ENCODE results near the gene FAM222A. TPM values are rescaled to one million over a fixed set of nuclear protein-coding genes. Genes with fewer than 3 reads are reported as not detected.

The FAM222A gene
- total RNA-seq, 2 experiments from 2014 or later, result 0.70 to 1.6 TPM

DNA sequence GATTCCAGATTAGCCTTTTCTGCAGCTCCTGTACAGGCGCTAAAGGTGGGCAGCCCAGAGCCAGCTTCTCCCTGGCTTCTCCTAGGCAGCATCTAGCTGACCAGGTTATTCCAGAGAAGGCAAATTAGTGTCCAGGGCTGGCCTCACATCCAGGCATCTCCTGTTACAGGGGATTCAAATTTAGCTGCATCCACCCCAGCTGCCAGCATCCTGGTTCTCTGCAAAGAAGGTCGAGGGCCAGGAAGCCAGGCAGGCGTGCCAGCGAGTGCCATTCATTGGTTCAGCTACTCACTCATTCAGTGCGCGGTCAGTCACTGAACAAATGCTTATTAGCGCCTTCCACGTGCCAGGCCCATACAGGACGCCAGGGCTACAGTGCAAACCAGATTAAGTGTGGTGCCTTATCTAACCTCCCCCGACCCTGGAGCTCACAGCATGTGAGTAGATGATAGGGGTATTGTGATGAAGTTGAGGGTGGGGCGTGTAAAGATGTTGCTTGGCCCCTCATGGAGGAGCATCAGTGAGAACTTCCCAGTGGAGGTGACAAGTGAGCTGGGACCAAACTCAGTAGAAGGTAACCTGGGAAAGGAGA is 15.7 kb upstream of the FAM222A start:
- ATAC-seq (no peak), DNase-seq (no peak)
- Mint-ChIP-seq H3K9me3 (ENCODE audit: low read depth) (no peaks in the 10 kb centered on the region), H3K4me3 (no peak overlapping the region), H3K27me3 (peaks cover 9% of the 10 kb centered on the region), H3K4me1 (peaks cover 6% of the 10 kb centered on the region), H3K27ac (no peak overlapping the region), H3K36me3 (no peaks in the 10 kb centered on the region)
- CTCF ChIA-PET, result interaction anchor here (0.7 kb wide), 1 partner anchor 147 kb away, joined by 3 read pairs; no protein-coding TSS in a partner anchor

GRCh38 chr12:109698820-109699219 is 14.8 kb upstream of the FAM222A start:
- H3K9me3 Mint-ChIP-seq (ENCODE audit: low read depth), result no peaks in the 10 kb centered on the region
- H3K27me3 Mint-ChIP-seq, result peaks cover 5% of the 10 kb centered on the region
- DNase-seq, result no peak
- H3K36me3 Mint-ChIP-seq, result no peaks in the 10 kb centered on the region
- CTCF ChIA-PET, result no interaction called here
- no peak for ATAC-seq
- no peak overlapping the region for H3K27ac Mint-ChIP-seq
- H3K4me3 Mint-ChIP-seq, result no peak overlapping the region
- H3K4me1 Mint-ChIP-seq, result peaks cover 6% of the 10 kb centered on the region

- ATAC-seq, result no peak
- no peak overlapping the region for H3K4me3 Mint-ChIP-seq
- CTCF ChIA-PET, result no interaction called here
Observed at GRCh38 chr12:109701064-109701463, 12.6 kb upstream of the FAM222A start.

GRCh38 chr12:109702111-109702841 is 11.3 kb upstream of the FAM222A start:
- ATAC-seq (no peak), DNase-seq (no peak)
- H3K27me3 Mint-ChIP-seq, result peaks cover 16% of the 10 kb centered on the region
- H3K9me3 Mint-ChIP-seq (ENCODE audit: low read depth), result no peaks in the 10 kb centered on the region
- H3K4me1 Mint-ChIP-seq, result no peaks in the 10 kb centered on the region
- CTCF ChIA-PET, result no interaction called here
- no peak overlapping the region for H3K27ac Mint-ChIP-seq
- no peaks in the 10 kb centered on the region for H3K36me3 Mint-ChIP-seq
- no peak overlapping the region for H3K4me3 Mint-ChIP-seq

More at GRCh38 chr12:109701064-109701463, 12.6 kb upstream of the FAM222A start:
- no peaks in the 10 kb centered on the region for H3K9me3 Mint-ChIP-seq (ENCODE audit: low read depth)
- peaks cover 6% of the 10 kb centered on the region for H3K4me1 Mint-ChIP-seq
- peaks cover 12% of the 10 kb centered on the region for H3K27me3 Mint-ChIP-seq
- H3K27ac Mint-ChIP-seq, result no peak overlapping the region
- no peaks in the 10 kb centered on the region for H3K36me3 Mint-ChIP-seq
- no peak for DNase-seq

DNA sequence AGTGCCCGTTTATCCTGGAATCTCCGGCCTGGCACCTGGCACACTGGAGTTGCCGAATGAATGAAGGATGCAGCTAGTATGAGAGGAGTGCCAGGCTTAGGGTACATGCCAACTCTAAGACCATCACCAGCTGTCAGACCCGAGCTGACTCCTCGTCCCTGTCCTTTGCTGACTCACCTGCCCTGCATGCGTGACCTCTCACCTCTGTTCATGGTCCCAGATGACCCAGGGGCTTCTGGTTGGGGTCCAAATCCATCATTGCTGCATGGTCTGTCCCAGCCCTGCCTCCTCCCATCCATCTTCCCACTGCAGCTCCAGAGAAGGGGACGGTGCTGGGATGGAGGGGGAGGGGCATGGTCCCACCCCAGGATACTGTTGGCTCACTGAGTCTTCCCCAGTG is 9.9 kb upstream of the FAM222A start:
- peaks cover 16% of the 10 kb centered on the region for H3K27me3 Mint-ChIP-seq
- H3K4me3 Mint-ChIP-seq, result no peak overlapping the region
- ATAC-seq, result no peak
- CTCF ChIA-PET, result no interaction called here
- H3K27ac Mint-ChIP-seq, result no peak overlapping the region
- no peaks in the 10 kb centered on the region for H3K36me3 Mint-ChIP-seq
- no peaks in the 10 kb centered on the region for H3K4me1 Mint-ChIP-seq
- no peaks in the 10 kb centered on the region for H3K9me3 Mint-ChIP-seq (ENCODE audit: low read depth)
- no peak for DNase-seq

GRCh38 chr12:109704371-109705098 is 9.1 kb upstream of the FAM222A start:
- peaks cover 16% of the 10 kb centered on the region for H3K27me3 Mint-ChIP-seq
- H3K36me3 Mint-ChIP-seq, result no peaks in the 10 kb centered on the region
- ATAC-seq, result no peak
- H3K27ac Mint-ChIP-seq, result no peak overlapping the region
- no peak overlapping the region for H3K4me3 Mint-ChIP-seq
- H3K9me3 Mint-ChIP-seq (ENCODE audit: low read depth), result no peaks in the 10 kb centered on the region
- CTCF ChIA-PET, result no interaction called here
- no peak for DNase-seq
- no peaks in the 10 kb centered on the region for H3K4me1 Mint-ChIP-seq

DNA sequence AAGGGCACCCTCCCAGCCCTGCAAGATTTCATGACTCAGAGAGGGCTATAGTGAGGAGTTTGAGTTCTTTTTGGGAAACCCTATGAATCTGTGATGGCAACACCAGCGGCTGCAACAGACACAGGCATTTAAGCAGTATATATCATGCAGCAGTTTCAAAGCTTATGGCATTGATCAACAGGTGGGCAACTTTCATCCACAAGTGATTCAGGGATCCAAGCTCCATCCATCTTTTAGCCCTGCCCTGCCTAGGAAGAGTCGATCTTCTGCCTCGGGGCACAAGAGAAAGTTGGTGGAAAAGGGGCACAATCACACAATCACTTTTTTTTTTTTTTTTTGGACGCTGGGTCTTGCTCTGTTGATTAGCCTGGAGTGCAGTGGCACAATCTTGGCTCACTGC is 8.3 kb upstream of the FAM222A start:
- ATAC-seq (no peak), DNase-seq (no peak)
- Mint-ChIP-seq H3K27ac (no peak overlapping the region), H3K4me3 (no peak overlapping the region), H3K36me3 (no peaks in the 10 kb centered on the region), H3K9me3 (ENCODE audit: low read depth) (no peaks in the 10 kb centered on the region), H3K4me1 (no peaks in the 10 kb centered on the region), H3K27me3 (peaks cover 16% of the 10 kb centered on the region)
- CTCF ChIA-PET, result interaction anchor here (1.2 to 1.7 kb wide), 2 partner anchors 22 to 133 kb away, joined by 3 read pairs; no protein-coding TSS in a partner anchor

DNA sequence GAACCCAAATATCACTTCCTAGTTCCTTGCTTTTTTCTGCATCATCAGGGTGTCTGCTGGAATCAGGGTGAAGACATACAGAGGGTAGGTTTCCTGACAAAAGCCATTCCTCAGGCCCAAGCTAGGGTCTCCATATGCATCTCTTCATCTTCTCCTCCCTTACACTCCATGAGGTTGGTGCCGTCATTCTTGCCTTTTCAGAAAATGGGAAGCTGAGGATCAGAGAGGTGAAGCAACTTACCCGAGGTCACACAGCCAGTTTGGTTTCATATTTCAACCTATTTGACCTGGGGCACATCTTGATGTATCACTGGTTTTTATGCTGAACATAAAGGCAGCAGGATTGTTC is 7.3 kb upstream of the FAM222A start:
- DNase-seq (no peak), ATAC-seq (no peak)
- Mint-ChIP-seq H3K27me3 (peaks cover 25% of the 10 kb centered on the region), H3K9me3 (ENCODE audit: low read depth) (no peaks in the 10 kb centered on the region), H3K36me3 (no peaks in the 10 kb centered on the region), H3K4me1 (no peaks in the 10 kb centered on the region), H3K27ac (no peak overlapping the region), H3K4me3 (no peak overlapping the region)
- CTCF ChIA-PET, result interaction anchor here (1.2 to 1.7 kb wide), 2 partner anchors 21 to 134 kb away, joined by 3 read pairs; no protein-coding TSS in a partner anchor

DNA sequence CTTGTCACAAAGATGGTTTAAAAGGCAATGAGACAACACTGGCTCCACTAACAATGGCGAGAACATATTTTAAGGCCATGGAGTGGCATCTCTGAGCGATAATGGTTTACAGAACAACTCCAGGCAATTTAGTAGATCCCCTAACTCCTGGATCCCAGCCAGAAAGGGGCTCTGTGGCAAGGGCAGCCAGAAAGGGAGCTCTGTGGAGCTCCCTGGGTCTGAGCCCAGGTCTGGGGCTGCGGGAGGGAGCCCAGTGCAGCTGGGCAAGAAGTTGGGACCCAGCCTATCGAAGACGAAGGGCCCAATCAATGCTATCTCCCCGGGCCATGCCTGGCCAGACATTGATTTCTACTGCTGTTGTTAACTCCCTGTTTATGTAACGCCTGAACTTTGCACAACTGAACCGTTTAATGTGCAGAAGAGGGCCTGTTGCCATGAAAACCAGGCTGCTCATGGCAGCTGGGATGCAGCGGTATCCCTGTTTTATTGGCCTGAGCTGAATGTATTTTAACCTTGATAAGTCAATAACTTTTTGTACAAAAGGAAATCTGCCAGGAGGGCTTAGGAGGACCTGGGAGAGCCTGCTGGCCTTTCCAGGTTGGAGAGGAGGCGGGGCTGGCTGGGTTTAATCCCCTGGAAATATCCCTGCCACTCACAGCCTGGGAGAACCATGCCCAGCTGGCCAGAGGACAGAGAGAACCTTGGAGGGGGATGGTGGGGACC is 6.7 kb upstream of the FAM222A start:
- Mint-ChIP-seq H3K4me1 (no peaks in the 10 kb centered on the region), H3K27ac (no peak overlapping the region), H3K36me3 (no peaks in the 10 kb centered on the region), H3K9me3 (ENCODE audit: low read depth) (no peaks in the 10 kb centered on the region), H3K27me3 (peaks cover 30% of the 10 kb centered on the region), H3K4me3 (no peak overlapping the region)
- DNase-seq, result no peak
- CTCF ChIA-PET, result interaction anchor here (1.2 to 1.7 kb wide), 2 partner anchors 20 to 135 kb away, joined by 3 read pairs; no protein-coding TSS in a partner anchor
- no peak for ATAC-seq

DNA sequence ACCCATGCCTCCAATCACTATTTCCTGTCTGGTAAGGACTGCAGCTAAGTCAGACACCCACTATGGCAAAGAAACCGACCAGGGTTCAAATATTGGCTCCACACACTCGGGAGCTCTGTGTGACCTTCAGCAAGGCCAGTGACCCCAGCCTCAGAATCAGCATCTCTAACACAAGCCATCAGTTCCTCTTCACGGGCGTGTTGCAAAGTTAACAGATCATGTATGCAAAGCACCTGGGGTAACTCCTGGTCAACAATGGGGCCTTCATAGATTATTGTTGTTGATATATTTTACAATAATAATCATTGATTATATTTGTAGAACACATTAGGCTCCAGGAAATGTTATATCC is 6.2 kb upstream of the FAM222A start:
- H3K27ac Mint-ChIP-seq, result no peak overlapping the region
- CTCF ChIA-PET, result no interaction called here
- no peak for ATAC-seq
- H3K4me1 Mint-ChIP-seq, result no peaks in the 10 kb centered on the region
- peaks cover 33% of the 10 kb centered on the region for H3K27me3 Mint-ChIP-seq
- H3K4me3 Mint-ChIP-seq, result no peak overlapping the region
- H3K36me3 Mint-ChIP-seq, result no peaks in the 10 kb centered on the region
- no peak for DNase-seq
- no peaks in the 10 kb centered on the region for H3K9me3 Mint-ChIP-seq (ENCODE audit: low read depth)

DNA sequence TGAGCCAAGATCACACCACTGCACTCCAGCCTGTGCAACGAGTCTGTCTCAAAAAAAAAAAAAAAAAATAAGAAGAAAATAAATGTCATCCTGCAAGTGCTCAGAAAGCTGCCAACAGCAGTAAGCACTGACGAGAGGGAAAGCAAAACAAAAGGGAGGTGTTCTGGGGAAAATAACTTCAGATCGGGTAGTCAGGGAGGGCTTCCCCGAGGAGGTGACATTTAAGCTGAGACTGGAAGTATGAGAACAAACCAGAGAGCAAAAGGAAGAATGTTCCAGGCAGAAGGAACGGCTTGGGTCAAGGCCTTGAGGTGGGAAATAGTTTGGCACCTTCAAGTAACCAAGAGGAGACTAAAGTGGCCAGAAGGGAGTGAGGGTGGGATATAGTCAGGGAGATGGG is 4.7 kb upstream of the FAM222A start:
- Mint-ChIP-seq H3K36me3 (no peaks in the 10 kb centered on the region), H3K27ac (no peak overlapping the region), H3K4me3 (no peak overlapping the region), H3K27me3 (peaks cover 40% of the 10 kb centered on the region), H3K4me1 (peaks cover 5% of the 10 kb centered on the region), H3K9me3 (ENCODE audit: low read depth) (no peaks in the 10 kb centered on the region)
- no peak for DNase-seq
- ATAC-seq, result no peak
- CTCF ChIA-PET, result no interaction called here

- Mint-ChIP-seq H3K9me3 (ENCODE audit: low read depth) (no peaks in the 10 kb centered on the region), H3K4me1 (peaks cover 5% of the 10 kb centered on the region), H3K27me3 (peaks cover 40% of the 10 kb centered on the region), H3K4me3 (no peak overlapping the region), H3K36me3 (no peaks in the 10 kb centered on the region), H3K27ac (no peak overlapping the region)
- CTCF ChIA-PET, result no interaction called here
- DNase-seq (no peak), ATAC-seq (no peak)
Observed at GRCh38 chr12:109709401-109709991, 4.1 kb upstream of the FAM222A start.

GRCh38 chr12:109710205-109710746 is 3.3 kb upstream of the FAM222A start:
- ATAC-seq (no peak), DNase-seq (no peak)
- Mint-ChIP-seq H3K9me3 (ENCODE audit: low read depth) (no peaks in the 10 kb centered on the region), H3K27me3 (peaks cover 41% of the 10 kb centered on the region), H3K4me3 (no peak overlapping the region), H3K4me1 (peaks cover 8% of the 10 kb centered on the region), H3K27ac (no peak overlapping the region), H3K36me3 (no peaks in the 10 kb centered on the region)
- CTCF ChIA-PET, result no interaction called here

Data from activated CD8-positive, alpha-beta memory T cell treated with anti-CD3 and anti-CD28 coated beads, Interleukin-2, amount 10 ng/mL, durations not matched to agents 7 days and 5 days (primary cell).